ENCODE data around the gene BYSL.

GRCh38 chr6:41976794-41977484 is 55.6 kb downstream of the BYSL start:
- TF ChIP-seq POLR2AphosphoS5 (IDR thresholded peaks at IDR 0.05) = no peak
- TF ChIP-seq, protein P1, sequence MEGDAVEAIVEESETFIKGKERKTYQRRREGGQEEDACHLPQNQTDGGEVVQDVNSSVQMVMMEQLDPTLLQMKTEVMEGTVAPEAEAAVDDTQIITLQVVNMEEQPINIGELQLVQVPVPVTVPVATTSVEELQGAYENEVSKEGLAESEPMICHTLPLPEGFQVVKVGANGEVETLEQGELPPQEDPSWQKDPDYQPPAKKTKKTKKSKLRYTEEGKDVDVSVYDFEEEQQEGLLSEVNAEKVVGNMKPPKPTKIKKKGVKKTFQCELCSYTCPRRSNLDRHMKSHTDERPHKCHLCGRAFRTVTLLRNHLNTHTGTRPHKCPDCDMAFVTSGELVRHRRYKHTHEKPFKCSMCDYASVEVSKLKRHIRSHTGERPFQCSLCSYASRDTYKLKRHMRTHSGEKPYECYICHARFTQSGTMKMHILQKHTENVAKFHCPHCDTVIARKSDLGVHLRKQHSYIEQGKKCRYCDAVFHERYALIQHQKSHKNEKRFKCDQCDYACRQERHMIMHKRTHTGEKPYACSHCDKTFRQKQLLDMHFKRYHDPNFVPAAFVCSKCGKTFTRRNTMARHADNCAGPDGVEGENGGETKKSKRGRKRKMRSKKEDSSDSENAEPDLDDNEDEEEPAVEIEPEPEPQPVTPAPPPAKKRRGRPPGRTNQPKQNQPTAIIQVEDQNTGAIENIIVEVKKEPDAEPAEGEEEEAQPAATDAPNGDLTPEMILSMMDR (IDR thresholded peaks at IDR 0.05) = no peak
- no peak for TF ChIP-seq POLR2A (IDR thresholded peaks at IDR 0.05; ENCODE audit: low read depth)
- no peak for TF ChIP-seq EP300 (IDR thresholded peaks at IDR 0.05)
